IPS-NIHi7 (cell line): ENCODE measurements around the gene SLC22A6.

ENCODE experiments used
- DNase-seq: peaks from one replicate; pipeline ENCODE4 v3.0.0; 2012; ENCODE audit warnings: mixed read lengths; ENCODE audit errors: extremely low spot score

The SLC22A6 gene

GRCh38 chr11:62984451-62984991 is at the start of gene SLC22A6:
Gene SLC22A6 (minus strand): TSS chr11:62984967. CDS start chr11:62984690, 277 bp downstream.
- DNase-seq = no peak

- no peak for DNase-seq
Measured at GRCh38 chr11:63032457-63032856, 47.7 kb upstream of the SLC22A6 start.

GRCh38 chr11:63023841-63024648 is 39.3 kb upstream of the SLC22A6 start:
- DNase-seq = peak; percentile 86

- no peak for DNase-seq
Measured at GRCh38 chr11:63023222-63023814, 38.6 kb upstream of the SLC22A6 start.

- DNase-seq = no peak
Measured at GRCh38 chr11:63022441-63022840, 37.7 kb upstream of the SLC22A6 start.

- peak; percentile 80 for DNase-seq
Measured at GRCh38 chr11:63020671-63021291, 36.0 kb upstream of the SLC22A6 start.

GRCh38 chr11:63019506-63019905 is 34.7 kb upstream of the SLC22A6 start:
- no peak for DNase-seq

GRCh38 chr11:63017306-63017974 is 32.7 kb upstream of the SLC22A6 start:
- no peak for DNase-seq

GRCh38 chr11:63015521-63016215 is 30.9 kb upstream of the SLC22A6 start, which contains the start of gene SLC22A8:
Gene SLC22A8 (minus strand): TSS chr11:63015841. CDS start chr11:63014958, 883 bp downstream.
- no peak for DNase-seq

GRCh38 chr11:63014408-63015055 is 29.8 kb upstream of the SLC22A6 start:
- DNase-seq = no peak

GRCh38 chr11:63012839-63013238 is 28.1 kb upstream of the SLC22A6 start:
- no peak for DNase-seq

GRCh38 chr11:63012430-63012829 is 27.7 kb upstream of the SLC22A6 start:
- DNase-seq = no peak

GRCh38 chr11:63010934-63011439 is 26.2 kb upstream of the SLC22A6 start:
- no peak for DNase-seq

GRCh38 chr11:63007920-63008319 is 23.2 kb upstream of the SLC22A6 start:
- DNase-seq = no peak

- no peak for DNase-seq
Measured at GRCh38 chr11:63001456-63001855, 16.7 kb upstream of the SLC22A6 start.

- no peak for DNase-seq
Measured at GRCh38 chr11:62999649-63000048, 14.9 kb upstream of the SLC22A6 start.

- no peak for DNase-seq
Measured at GRCh38 chr11:62999156-62999555, 14.4 kb upstream of the SLC22A6 start.

- DNase-seq = no peak
Measured at GRCh38 chr11:62996271-62996670, 11.5 kb upstream of the SLC22A6 start.

- no peak for DNase-seq
Measured at GRCh38 chr11:62994775-62995174, 10.0 kb upstream of the SLC22A6 start.

- DNase-seq = peak; percentile 12
Measured at GRCh38 chr11:62988276-62988675, 3.5 kb upstream of the SLC22A6 start.
